NCI-H446 treated with DMSO at 0.1 percent for 48 hours (cell line): ENCODE measurements around the gene ACY1.
A peak's percentile ranks its signal among the peaks of the same experiment; 100 is the strongest.

Source experiments
- DNase-seq: peaks from one replicate; lab custom pipeline; 2025; lab: John Stamatoyannopoulos, UW

The ACY1 gene

GRCh38 chr3:51963951-51964451, 19.3 kb upstream of the ACY1 start:
- DNase-seq = no peak

- no peak for DNase-seq
These were observed 18.8 kb upstream of the ACY1 start for GRCh38 chr3:51964521-51964920.

- no peak for DNase-seq
These were observed 17.3 kb upstream of the ACY1 start for GRCh38 chr3:51966016-51966415.

DNA sequence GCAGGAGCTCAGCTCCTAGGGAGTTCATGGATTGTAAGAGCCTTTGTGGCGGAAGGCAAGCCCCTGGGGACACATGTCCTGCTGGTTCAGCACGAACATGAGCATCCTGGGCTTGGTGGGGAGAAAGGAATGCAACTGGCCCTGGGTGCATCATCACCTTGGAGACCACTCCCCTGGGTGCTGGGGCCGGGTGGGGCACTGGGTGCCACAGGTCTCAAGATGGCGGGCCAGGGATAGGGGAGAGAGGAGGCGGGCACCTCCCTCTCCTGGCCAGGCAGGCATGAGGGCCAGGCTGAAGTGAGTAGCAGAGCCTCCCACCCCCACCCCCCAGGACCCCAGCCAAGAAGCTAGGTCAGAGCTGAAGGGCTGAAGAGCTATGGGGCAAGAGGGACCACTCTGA, 16.8 kb upstream of the ACY1 start:
- DNase-seq = no peak

DNA sequence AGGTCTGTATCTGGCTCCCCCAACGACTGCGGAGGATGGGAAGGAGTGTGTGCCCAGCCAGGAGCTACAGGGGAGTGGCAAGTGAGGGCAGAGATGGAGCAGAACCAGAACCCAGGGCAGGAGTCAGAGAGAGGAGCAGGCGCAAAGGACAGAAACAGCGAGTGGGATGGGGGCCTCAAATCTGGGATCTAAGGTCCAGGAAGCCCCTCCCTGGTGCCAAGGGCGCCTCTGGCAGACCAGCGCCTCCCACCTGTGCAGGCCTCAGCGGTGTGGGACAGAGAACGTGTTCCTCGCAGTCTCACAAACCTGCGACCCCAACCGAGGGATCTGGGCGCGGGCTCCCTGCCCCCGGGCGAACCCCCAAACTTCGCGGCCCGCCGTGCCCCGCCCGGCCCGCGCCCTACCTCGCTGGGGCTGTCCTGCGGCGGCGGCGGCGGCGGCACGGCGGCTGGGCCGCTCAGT, 16.4 kb upstream of the ACY1 start:
- DNase-seq = no peak

- no peak for DNase-seq
These were observed 15.8 kb upstream of the ACY1 start, which contains the start of gene PCBP4 for GRCh38 chr3:51967384-51968169. Gene PCBP4 (minus strand): TSS chr3:51967454. CDS start chr3:51961240, 6,214 bp downstream.

GRCh38 chr3:51968170-51968775, 15.1 kb upstream of the ACY1 start:
- no peak for DNase-seq

- no peak for DNase-seq
These were observed 14.3 kb upstream of the ACY1 start for GRCh38 chr3:51968883-51969678.

DNA sequence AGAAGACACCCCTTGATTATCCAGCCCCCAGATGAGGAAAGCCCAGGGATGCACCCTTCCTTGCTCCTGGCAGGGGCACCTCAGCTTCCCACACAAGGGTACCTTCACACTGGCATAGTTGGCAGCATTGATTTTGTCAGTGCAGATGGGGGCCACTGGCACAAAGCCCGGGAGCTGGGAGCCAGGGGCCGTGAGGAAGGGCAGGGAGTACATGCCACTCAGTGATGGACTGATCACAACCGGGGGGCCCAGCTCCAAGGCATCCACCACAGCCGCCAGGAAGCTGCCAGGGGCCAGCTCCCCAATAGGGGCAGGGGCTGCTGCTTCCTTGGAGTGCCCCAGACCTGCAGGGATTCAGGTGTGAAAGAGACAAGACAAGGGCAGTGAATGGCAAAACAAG, 13.5 kb upstream of the ACY1 start:
- no peak for DNase-seq

GRCh38 chr3:51970606-51971300, 12.6 kb upstream of the ACY1 start:
- no peak for DNase-seq

DNA sequence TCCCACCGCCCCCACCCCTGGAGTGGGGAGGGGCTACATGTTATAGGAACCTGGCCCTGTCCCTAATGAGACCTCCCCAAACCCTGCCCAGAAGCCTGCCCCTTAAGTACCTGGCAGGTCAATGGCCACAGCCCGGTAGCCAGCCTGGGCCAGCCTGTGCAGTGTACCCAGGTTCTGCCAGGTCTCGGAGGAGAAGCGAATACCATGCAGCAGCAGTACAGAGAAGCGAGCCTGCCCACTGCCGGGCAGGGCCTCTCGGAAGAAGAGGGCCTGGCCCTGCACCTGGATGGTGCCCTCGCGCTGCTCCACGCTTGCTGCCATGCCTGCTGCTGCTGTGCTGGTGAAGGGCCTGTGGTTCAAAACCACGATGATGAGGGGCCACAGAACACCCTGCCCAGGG, 12.0 kb upstream of the ACY1 start:
- DNase-seq = no peak

GRCh38 chr3:51974277-51974962, 8.9 kb upstream of the ACY1 start:
- DNase-seq = no peak

- DNase-seq = peak; percentile 11
These were observed 8.1 kb upstream of the ACY1 start, which contains the start of gene ABHD14A for GRCh38 chr3:51974963-51975851. Gene ABHD14A (plus strand): TSS chr3:51975064. CDS start chr3:51975136, 72 bp downstream.

DNA sequence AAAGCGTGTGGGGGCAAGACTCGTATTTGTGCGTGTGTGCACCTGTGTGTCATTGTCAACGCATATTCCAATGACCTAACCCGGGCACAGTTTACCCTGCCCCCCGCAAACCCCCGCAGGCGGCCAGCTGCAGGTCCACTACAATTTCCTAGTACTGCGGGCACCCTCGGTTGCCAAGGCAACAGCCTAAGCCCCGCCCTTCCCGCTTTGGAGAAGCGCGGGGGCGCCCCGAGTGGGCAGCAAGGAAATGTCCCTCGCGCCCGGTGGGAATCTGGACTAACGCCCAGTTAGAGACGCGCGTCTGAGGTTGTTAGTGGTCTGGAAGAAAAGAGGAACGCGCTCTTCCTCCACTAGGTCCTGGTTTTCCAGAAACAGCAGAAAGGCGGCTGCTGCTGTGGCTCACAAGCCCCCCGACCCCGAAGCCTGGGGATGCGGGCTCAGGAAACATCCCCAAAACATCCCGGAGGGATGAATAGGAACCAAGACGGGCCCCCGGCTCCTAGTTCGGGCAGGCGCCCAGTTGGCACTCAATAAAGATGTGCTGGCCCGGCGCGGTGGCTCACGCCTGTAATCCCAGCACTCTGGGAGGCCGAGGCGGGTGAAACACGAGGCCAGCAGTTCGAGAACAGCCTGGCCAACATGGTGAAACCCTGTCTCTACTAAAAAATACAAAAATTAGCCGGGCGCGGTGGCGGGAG, 7.3 kb upstream of the ACY1 start:
- no peak for DNase-seq

DNA sequence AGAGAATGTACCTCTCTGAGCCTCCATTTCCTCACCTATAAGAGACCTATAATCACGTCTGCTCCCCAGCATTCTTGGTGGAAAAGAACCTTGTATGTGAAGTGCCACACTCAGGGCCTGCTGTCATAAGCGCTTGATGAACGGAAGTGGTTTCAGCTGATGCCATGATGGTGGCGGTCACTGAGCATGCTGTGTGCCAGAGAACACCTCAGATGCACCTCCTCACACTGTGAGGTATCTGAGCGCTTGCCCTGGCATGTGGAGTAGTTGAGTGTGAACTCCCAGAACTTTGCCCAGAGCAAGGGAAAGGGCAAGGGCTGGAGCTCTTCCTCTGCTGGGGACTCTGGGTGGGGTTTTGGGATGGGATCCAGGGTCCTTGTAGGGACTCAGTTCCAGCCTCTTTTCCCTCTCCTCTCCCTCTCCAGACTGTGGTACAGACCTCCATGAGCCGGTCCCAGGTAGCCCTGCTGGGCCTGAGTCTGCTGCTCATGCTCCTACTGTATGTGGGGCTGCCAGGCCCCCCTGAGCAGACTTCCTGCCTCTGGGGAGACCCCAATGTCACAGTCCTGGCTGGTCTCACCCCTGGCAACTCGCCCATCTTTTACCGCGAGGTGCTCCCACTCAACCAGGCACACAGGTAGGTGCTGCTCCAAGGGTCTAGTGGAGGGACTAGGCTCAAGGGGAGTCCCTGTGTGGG, 5.7 kb upstream of the ACY1 start:
- no peak for DNase-seq

DNA sequence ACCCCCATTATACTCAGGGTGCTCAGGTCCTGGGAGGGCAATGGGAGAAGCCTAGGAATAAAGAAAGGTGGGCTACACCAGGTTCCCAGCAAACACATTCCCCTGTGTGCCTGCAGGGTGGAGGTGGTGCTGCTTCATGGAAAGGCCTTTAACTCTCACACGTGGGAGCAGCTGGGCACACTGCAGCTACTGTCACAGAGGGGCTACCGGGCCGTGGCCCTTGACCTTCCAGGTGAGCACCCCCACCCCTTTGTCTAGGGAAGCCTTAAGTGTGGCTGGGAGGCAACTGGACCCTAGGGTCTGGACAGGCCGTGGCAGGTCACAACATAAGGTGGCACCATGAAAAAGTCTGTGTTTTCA, 5.2 kb upstream of the ACY1 start:
- no peak for DNase-seq

DNA sequence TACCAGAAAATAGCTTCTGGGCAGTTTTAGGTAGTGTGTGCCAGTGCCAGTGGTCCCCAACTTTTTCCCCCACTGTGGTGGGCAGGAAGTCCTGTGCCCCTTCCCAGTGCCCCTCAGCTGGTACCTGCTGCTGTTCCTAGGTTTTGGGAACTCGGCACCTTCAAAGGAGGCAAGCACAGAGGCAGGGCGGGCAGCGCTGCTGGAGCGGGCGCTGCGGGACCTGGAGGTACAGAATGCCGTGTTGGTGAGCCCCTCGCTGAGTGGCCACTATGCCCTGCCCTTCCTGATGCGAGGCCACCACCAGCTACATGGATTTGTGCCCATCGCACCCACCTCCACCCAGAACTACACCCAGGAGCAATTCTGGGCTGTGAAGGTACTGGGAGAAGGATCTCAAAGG, 3.1 kb upstream of the ACY1 start:
- DNase-seq = no peak

- DNase-seq = no peak
These were observed 940 bp upstream of the ACY1 start for GRCh38 chr3:51982352-51982837.
